GM19025 (cell line): ENCODE results near the gene WIZ.

Source experiments
- ATAC-seq: cut with Tn5 transposase; IDR thresholded peaks from one replicate; pipeline ENCODE4 v1.9.1; 2021; ENCODE audit warnings: mild to moderate bottlenecking, low read depth, moderate library complexity; ENCODE audit not compliant: unreplicated experiment

Gene WIZ

GRCh38 chr19:15445807-15446376 lies 3.9 kb downstream of the WIZ start:
- ATAC-seq, result no peak

- ATAC-seq, result no peak
Observed at GRCh38 chr19:15445227-15445605, 4.5 kb downstream of the WIZ start.

- ATAC-seq, result no peak
Observed at GRCh38 chr19:15444505-15445226, 5.1 kb downstream of the WIZ start.

GRCh38 chr19:15443838-15444237 lies 5.9 kb downstream of the WIZ start:
- no peak for ATAC-seq

- ATAC-seq, result no peak
Observed at GRCh38 chr19:15443325-15443724, 6.4 kb downstream of the WIZ start.

- ATAC-seq, result no peak
Observed at GRCh38 chr19:15442142-15442920, 7.4 kb downstream of the WIZ start.

GRCh38 chr19:15441317-15441716 lies 8.4 kb downstream of the WIZ start:
- no peak for ATAC-seq

- no peak for ATAC-seq
Observed at GRCh38 chr19:15439821-15440641, 9.7 kb downstream of the WIZ start.

GRCh38 chr19:15439078-15439799 lies 10.5 kb downstream of the WIZ start:
- ATAC-seq, result no peak

GRCh38 chr19:15438577-15438976 lies 11.2 kb downstream of the WIZ start:
- no peak for ATAC-seq

- no peak for ATAC-seq
Observed at GRCh38 chr19:15438124-15438496, 11.6 kb downstream of the WIZ start.

GRCh38 chr19:15437355-15438123 lies 12.2 kb downstream of the WIZ start:
- ATAC-seq, result no peak

GRCh38 chr19:15436826-15437110 lies 13.0 kb downstream of the WIZ start:
- no peak for ATAC-seq

- ATAC-seq, result no peak
Observed at GRCh38 chr19:15436012-15436825, 13.5 kb downstream of the WIZ start.

- ATAC-seq, result no peak
Observed at GRCh38 chr19:15433519-15434069, 16.2 kb downstream of the WIZ start.

GRCh38 chr19:15432629-15433518 lies 16.9 kb downstream of the WIZ start:
- peak; percentile 58 for ATAC-seq

- no peak for ATAC-seq
Observed at GRCh38 chr19:15432018-15432494, 17.7 kb downstream of the WIZ start.
